Right kidney (tissue), 1 donor: Measurements from ENCODE around the gene VTA1.
"Not testable (repeated sequence)": the region's sequence is repeated elsewhere in the genome, so short reads cannot be mapped to it uniquely, and the experiment has no call there.

Experiments used
- DNase-seq: peaks from one replicate; pipeline ENCODE4 v3.0.0-alpha.2; 2016

VTA1 gene

DNA sequence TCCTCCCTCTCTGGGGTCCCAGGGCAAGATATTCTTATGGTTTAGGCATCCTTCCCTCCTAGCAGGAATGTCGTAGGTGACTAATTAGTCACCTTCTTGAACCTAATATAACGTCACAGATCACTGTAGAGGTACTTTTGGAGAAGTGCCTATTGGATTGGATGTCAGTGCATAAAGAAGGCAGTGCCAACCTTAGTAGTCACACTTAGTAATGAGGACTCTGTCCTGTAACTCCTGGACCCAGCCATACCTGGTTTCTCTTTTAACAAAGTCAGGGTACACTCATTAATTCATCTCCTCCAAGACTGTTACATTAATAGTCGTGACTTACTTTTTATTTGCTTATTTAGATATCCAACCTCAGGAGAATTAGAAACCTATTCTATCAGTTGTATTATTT lies 20.0 kb downstream of the VTA1 start:
- DNase-seq, result no peak

DNA sequence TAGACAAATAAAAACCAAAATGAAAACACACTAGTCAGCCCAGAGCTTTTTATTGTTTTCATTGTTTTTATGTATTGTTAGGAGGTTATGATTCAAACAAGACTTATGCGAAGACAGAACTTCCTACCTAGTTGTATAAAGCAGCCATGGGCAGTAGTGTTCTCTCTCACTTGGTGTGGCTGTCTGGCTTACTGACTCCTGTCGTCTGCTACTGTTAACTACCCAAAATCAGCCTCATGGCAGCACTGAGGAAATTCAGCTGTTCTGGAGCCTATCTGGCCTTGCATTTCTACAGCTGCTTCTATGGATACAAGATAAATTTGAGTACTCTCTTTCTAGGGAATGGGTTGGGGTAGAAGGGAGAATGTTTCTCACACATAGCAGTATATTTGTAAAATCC lies 20.4 kb downstream of the VTA1 start:
- DNase-seq, result no peak

DNA sequence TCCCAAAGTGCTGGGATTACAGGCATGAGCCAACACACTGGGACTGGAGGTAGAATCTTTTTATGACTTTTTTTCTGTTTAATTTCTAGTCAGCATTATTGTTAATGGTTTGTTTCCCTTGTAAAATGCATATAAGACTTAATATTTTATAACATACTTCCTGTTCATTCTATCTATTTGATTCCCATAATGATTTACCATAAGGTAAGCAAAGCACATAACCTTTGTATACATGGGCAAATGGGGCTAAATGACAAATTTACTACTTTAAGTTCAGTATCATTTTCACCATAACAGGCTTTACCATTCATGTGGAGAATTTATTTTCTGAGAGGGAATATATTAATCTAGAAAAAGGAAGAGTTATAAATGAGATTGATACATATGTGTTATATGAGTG lies 24.3 kb downstream of the VTA1 start:
- no peak for DNase-seq

DNA sequence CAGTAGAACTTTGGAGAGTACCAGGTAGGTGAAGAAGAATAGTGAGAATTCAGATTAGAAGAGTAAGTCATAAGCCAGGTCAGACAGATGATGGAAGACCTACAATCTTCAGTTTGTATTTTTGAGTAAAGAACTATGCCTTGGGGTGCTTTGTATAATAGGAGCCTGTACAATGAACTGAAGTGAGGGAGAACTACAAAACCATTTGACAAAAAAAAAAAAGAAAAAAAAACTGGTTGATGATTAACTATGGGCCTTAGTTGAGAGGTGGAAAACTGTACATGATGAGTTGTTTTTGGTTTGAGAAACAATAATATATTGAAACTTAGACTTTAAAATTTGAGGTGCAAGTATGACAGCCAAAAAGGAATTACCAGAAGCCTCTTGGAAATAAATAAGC lies 25.7 kb downstream of the VTA1 start:
- no peak for DNase-seq

DNA sequence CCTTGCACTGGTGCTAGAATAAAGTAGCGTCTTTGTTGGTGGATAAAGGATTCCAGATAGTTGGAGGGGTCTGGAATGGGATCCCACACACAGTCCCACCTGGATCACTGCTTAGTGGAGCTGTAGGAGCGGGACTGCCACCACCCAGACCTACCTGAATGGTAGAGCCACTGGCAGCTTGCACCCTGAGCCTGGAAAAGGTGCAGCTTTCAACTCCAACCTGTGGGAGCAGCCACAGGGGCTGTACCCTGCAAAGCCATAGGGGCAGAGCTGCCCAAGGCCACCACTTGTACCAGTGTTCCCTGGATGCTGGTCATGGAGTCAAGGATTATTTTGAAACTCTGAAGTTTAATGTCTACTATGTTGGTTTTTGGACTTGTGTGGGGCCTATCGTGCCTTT lies 26.9 kb downstream of the VTA1 start:
- no peak for DNase-seq

DNA sequence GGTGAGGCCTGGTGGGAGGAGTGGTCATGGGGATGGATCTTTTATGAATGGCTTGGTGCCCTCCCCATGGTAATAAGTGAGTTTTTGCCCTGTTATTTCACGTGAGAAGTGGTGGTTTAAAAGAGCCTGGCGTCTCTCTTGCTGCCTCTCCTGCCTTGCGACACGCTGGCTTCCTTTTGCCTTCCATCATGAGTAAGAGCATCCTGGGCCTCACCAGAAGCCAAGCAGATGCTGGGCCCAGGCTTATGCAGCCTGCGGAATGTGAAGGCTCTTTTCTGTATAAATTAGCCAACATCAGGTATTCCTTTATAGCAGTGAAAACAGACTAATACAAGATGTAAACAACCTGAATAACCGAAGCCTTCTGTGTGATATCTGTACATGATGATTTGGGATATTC lies 27.6 kb downstream of the VTA1 start:
- DNase-seq, result no peak

DNA sequence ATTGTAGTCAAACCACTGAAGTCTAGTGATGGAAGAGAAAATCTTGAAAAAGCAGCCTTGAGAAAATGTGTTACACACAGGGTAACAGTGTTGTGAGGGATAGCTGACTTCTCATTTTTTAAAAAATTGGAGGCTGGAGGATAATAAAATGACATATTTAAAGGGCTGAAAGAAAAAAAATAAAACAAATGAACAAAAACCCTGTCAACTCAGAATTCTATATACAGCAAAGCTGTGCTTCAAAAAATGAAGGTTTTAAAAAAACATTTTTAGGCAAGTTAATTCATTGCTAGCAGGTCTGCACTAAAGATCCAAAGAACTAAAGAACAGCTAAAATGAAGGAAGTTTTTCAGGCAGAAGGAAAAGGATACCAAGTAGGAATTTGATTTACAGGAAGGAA lies 31.1 kb downstream of the VTA1 start:
- no peak for DNase-seq

DNA sequence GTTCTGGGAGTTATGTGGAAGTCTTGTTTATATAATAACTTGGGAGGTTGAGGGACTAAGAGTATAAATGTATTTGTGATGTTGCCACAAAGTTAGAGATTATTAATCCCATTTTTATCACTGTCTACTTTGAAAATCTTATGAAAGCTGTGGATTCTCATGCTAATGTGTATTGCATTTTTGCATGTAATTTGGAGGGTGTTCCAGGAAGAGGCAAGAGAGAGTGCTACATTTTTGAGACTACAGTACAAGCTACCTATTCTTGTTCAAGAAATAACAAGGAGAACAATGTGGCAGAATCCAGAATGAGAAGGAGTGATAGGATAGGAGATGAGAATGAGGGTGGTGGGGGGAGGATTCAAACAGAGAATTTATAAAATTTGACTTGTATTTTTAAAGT lies 34.9 kb downstream of the VTA1 start:
- no peak for DNase-seq

GRCh38 chr6:142183351-142183750 lies 36.3 kb downstream of the VTA1 start:
- DNase-seq, result no peak

DNA sequence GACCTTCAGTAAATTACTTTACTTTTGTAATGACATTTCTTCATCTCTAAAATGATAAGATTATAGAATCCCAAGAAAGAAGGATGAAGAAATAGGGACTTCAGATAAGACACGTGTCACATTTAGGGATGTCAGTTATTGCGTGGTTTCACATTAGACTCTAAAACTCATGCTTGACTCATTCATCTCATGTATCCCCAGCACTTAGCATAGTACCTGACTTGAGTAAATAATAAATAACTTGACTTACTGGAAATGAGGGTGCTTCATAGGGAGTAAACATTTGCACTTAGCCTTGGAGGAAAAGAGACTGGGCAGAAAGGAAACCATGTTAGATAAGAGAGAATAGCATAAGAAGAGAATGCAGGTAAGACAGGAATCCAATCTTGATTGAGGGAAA lies 37.2 kb downstream of the VTA1 start:
- DNase-seq, result no peak

DNA sequence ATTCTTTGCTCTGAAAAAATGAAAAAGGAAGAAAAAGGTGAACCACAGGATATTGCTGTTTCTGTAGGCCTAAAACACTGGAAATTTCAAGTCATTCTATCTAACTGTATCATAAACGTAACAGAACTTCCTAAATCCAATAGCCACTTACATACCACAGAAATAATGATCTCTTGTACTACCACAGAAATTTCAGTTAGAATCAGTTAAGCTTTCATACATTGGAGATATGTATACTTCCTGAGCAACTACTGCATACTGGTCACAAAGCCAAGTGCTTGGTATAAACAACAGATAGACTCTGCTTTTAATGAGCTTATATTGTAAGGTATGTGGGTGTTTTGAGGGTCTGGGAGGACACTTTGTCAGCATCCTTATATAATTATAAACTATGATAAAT lies 38.6 kb downstream of the VTA1 start:
- DNase-seq, result no peak

- DNase-seq, result no peak
Observed at GRCh38 chr6:142187209-142187608, 40.1 kb downstream of the VTA1 start.

DNA sequence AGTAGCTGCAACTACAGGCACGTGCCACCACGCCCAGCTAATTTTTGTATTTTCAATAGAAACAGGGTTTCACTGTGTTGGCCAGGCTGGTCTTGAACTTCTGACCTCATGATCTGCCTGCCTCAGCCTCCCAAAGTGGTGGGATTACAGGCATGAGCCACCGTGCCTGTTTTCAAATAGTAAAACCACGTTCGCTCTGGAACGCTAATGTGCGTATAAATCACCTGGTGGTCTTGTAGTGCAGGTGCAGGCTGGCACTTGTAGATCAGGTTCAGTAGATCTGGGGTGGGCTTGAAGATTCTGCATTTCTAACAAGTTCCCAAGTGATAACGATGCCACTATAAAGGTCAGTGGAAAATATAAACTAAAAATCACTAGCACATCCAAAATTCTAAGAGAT lies 41.3 kb downstream of the VTA1 start:
- not testable (repeated sequence) for DNase-seq

- no peak for DNase-seq
Observed at GRCh38 chr6:142189057-142189456, 42.0 kb downstream of the VTA1 start.

- DNase-seq, result no peak
Observed at GRCh38 chr6:142192343-142192742, 45.3 kb downstream of the VTA1 start.

DNA sequence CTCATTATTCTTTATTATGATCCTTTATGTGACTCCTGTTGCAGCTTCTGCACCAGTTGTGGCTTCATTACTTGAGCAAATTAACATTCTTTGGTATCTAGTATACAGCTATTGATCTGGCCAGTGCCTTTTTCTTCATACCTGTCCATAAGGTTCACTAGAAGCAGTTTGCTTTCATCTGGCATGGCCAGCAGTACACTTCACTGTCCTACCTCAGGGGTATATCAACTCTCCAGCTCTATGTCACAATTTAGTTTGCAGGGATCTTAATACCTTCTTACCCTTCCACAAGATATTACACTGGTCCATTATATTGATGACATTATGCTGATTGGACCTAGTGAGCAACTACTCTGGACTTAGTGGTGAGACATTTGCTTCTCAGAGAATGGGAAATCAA lies 46.6 kb downstream of the VTA1 start:
- DNase-seq, result no peak

- no peak for DNase-seq
Observed at GRCh38 chr6:142195862-142196541, 48.9 kb downstream of the VTA1 start.

GRCh38 chr6:142200846-142201628 lies 54.0 kb downstream of the VTA1 start:
- no peak for DNase-seq

GRCh38 chr6:142207265-142207877 lies 60.3 kb downstream of the VTA1 start:
- no peak for DNase-seq

- no peak for DNase-seq
Observed at GRCh38 chr6:142210606-142211005, 63.5 kb downstream of the VTA1 start.

DNA sequence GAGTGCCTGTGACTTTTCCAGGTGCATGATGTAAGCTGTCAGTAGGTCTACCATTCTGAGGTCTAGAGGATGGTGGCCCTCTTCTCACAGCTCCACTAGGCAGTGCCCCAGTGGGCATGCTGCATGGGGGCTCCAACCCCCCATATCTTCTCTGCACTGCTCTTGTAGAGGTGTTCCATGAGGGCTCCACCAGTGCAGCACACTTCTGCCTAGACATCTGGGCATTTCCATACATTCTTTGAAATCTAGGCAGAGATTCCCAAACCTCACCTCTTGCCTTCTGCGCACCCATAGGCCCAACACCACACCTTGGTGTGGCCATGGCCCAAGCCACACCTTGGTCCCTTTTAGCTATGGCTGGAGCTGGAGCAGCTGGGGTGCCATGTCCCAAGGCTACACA lies 66.3 kb downstream of the VTA1 start:
- no peak for DNase-seq

DNA sequence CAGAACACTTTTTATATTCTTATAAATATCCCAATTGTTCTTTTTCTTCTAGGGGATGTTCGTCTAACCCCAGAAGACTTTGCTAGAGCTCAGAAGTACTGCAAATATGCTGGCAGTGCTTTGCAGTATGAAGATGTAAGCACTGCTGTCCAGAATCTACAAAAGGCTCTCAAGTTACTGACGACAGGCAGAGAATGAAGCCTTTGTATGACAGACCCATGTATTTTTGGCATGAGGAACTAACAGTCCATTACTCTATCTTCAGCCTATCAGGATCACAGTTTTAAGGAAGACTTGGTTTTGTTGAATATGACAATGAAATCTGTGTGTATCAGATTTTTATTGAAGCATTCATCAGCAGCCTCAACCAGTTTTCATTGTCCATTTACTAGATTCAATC lies 71.4 kb downstream of the VTA1 start:
- DNase-seq, result no peak

GRCh38 chr6:142222022-142222421 lies 75.0 kb downstream of the VTA1 start:
- DNase-seq, result no peak

DNA sequence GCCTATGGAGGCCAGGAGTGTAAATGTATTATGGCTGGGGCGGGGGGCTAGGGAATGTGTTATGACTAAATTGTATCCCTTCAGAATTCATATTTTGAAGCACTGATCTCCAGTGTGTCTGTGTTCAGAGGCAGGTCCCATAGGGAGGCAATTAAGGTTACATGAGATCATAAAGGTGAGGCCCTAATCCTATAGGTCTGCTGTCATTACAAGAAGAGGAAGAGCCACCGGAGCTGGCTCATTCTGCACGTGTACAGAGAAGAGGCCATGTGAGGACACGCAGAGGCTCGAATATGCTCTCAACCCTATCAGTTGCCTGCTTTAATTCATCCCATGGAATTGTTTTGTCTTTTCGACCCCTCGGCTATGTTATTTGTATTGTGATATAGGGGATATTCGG lies 76.9 kb downstream of the VTA1 start:
- no peak for DNase-seq
